Activated CD8-positive, alpha-beta memory T cell treated with anti-CD3 and anti-CD28 coated beads for 48 hours (primary cell): Measurements from ENCODE around the gene CYB5D1.

Experiments
- DNase-seq, 3 experiments: peaks; one replicate each; pipeline ENCODE4 v3.0.0-alpha.2; 2020; ENCODE audit warnings: low read depth in 2 of 3, low spot score in 2 of 3

Gene CYB5D1

GRCh38 chr17:7844292-7845154, 13.3 kb upstream of the CYB5D1 start:
- DNase-seq, result peak in 2 of 3 experiments; percentile 67 to 73

DNA sequence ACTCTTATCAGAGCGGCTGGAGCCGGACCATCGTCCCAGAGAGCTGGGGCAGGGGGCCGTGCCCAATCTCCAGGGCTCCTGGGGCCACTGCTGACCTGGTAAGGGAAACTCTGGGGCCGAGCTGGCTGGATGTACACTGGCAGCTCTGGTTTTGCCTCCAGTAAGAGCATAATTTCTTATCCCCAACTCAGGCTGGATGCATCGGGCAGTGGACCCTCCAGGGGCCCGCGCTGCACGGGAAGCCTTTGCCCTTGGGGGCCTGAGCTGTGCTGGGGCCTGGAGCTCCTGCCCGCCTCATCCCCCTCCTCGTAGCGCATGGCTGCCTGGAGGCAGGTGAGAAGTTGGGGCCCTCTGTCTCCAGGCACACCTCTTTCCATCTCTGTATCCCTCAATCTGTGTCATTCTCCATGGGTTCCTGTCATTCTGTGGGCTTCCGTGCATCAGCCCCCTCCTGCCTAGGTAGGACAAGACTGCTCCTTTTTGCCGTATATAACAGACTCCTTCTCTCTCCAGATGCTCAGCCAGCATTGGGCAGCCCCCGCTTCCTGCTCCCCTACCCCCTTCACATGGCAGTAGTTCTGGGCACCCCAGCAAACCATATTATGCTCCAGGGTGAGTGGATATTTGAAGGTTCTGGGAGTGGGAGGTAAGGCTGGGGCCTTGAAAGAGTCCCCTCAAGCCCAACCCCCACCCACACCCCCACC, 12.3 kb upstream of the CYB5D1 start:
- no peak for DNase-seq

DNA sequence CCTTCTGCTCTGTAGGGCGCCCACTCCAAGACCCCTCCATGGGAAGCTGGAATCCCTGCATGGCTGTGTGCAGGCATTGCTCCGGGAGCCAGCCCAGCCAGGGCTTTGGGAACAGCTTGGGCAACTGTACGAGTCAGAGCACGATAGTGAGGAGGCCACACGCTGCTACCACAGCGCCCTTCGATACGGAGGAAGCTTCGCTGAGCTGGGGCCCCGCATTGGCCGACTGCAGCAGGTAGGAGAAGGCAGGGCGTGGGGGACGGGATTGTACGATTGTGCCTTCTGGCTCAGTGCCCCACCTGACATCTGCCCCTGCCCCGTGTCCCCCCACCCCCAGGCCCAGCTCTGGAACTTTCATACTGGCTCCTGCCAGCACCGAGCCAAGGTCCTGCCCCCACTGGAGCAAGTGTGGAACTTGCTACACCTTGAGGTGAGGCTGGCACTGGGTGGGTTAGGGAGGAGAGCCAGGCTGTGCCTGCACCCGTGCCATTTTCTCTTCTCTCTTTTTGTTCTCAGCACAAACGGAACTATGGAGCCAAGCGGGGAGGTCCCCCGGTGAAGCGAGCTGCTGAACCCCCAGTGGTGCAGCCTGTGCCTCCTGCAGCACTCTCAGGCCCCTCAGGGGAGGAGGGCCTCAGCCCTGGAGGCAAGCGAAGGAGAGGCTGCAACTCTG, 11.6 kb upstream of the CYB5D1 start:
- no peak for DNase-seq

DNA sequence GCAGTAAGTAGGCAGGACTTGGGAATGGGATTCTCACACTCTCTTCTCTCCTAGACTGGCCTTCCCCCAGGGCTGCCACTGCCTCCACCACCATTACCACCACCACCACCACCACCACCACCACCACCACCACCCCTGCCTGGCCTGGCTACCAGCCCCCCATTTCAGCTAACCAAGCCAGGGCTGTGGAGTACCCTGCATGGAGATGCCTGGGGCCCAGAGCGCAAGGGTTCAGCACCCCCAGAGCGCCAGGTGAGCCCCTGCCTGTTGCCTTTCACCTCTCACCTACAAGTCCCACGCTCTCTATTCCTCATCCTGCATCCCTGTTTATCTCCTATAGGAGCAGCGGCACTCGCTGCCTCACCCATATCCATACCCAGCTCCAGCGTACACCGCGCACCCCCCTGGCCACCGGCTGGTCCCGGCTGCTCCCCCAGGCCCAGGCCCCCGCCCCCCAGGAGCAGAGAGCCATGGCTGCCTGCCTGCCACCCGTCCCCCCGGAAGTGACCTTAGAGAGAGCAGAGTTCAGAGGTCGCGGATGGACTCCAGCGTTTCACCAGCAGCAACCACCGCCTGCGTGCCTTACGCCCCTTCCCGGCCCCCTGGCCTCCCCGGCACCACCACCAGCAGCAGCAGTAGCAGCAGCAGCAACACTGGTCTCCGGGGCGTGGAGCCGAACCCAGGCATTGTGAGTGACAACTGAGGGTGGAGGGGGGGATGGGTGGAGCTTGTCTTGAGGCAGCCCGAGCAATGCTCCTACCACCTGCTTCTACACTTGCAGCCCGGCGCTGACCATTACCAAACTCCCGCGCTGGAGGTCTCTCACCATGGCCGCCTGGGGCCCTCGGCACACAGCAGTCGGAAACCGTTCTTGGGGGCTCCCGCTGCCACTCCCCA, 10.8 kb upstream of the CYB5D1 start:
- no peak for DNase-seq

- no peak for DNase-seq
Measured at GRCh38 chr17:7848131-7848579, 9.6 kb upstream of the CYB5D1 start.

GRCh38 chr17:7848739-7849129, 9.1 kb upstream of the CYB5D1 start:
- no peak for DNase-seq

- DNase-seq, result no peak
Measured at GRCh38 chr17:7849130-7849750, 8.6 kb upstream of the CYB5D1 start.

GRCh38 chr17:7849751-7850504, 7.9 kb upstream of the CYB5D1 start:
- no peak for DNase-seq

GRCh38 chr17:7850701-7851437, 6.9 kb upstream of the CYB5D1 start:
- DNase-seq, result no peak

- peak; percentile 79 to 87 (median 80) for DNase-seq
Measured at GRCh38 chr17:7851438-7852261, 6.2 kb upstream of the CYB5D1 start.

DNA sequence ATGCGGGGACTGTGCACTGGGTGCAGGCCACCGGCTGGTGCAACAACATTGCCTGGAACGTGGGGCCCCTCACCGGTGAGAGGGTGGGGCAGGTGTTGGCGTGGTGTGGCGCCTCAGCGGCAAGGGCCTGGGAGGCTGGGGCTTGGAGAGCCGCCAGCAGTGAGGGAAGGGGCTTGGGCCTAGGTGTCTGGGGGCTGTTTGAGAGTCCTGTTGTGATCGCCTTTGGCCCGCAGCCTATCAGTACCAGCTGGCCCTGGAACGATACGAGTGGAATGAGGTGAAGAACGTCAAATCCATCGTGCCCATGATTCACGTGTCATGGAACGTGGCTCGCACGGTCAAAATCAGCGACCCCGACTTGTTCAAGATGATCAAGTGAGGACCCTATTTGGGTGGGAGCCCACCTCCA, 5.5 kb upstream of the CYB5D1 start:
- DNase-seq, result no peak

DNA sequence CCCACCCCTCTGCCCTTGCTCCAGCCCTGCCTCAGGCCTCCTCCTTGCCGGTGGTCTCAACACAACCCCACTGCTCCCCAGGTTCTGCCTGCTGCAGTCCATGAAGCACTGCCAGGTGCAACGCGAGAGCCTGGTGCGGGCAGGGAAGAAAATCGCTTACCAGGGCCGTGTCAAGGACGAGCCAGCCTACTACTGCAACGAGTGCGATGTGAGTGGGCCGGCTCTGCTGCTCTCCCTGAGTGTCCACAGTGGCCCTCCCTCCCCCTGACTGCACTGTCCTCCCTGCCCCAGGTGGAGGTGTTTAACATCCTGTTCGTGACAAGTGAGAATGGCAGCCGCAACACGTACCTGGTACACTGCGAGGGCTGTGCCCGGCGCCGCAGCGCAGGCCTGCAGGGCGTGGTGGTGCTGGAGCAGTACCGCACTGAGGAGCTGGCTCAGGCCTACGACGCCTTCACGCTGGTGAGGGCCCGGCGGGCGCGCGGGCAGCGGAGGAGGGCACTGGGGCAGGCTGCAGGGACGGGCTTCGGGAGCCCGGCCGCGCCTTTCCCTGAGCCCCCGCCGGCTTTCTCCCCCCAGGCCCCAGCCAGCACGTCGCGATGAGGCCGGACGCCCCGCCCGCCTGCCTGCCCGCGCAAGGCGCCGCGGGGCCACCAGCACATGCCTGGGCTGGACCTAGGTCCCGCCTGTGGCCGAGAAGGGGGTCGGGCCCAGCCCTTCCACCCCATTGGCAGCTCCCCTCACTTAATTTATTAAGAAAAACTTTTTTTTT, 4.7 kb upstream of the CYB5D1 start:
- no peak for DNase-seq

GRCh38 chr17:7853691-7854038, 4.1 kb upstream of the CYB5D1 start:
- DNase-seq, result no peak

GRCh38 chr17:7854078-7854777, 3.6 kb upstream of the CYB5D1 start:
- DNase-seq, result no peak

DNA sequence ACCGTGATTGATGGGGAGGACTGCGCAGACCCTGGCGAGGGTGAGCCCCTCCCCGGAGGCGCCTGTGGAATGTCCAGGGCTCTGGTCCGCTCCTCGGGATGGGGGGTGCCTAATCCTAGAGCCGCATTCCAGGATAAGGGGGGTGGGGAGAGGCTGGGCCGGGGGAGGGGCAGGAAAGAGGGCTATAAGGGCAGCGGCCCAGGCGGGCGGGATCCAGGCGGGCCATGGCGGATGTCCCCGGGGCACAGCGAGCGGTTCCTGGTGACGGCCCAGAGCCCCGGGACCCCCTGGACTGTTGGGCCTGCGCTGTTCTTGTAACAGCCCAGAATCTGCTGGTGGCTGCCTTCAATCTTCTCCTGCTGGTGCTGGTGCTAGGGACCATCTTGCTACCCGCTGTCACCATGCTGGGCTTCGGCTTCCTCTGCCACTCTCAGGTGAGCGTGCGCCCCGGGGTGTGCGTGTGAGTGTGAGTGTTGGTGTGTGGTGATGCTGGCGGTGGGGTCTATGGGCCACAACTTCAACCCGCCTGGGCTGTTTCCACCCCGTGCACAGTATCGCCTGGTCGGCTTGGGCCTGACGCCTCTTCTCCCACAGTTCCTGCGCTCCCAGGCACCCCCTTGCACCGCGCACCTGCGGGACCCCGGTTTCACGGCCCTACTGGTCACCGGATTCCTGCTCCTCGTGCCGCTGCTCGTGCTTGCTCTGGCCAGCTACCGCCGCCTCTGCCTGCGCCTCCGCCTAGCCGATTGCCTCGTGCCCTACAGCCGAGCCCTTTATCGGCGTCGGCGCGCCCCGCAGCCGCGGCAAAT, 2.7 kb upstream of the CYB5D1 start, which contains the start of gene TMEM88:
Gene TMEM88, plus strand, starts transcription at position 216 of the 809 bp plus-strand sequence. Its CDS starts 9 bp downstream, at position 225.
- DNase-seq, result no peak

DNA sequence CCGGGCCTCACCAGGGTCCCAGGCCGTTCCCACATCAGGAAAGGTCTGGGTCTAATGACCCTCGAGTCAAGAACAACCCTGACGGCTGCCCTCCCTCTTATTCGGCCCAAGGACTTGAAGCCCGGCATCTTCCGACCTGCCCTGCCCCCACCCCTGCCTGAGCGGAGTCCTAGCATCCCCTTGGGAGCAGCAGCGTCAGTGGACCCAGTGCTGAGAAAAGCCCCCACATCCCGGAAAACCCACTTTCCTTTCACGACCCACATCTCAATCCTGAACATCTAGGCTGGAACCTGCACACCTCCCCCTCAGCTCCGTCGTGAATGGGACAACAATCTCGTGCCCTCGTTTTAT, 2.2 kb upstream of the CYB5D1 start:
- DNase-seq, result no peak
